Endothelial cell of umbilical vein (primary cell): ENCODE data around the gene CCSER1. TPM values are rescaled to one million over a fixed set of nuclear protein-coding genes. Genes with fewer than 3 reads are reported as not detected.
"Not testable (repeated sequence)": the region's sequence is repeated elsewhere in the genome, so short reads cannot be mapped to it uniquely, and the experiment has no call there.

Experiments
- BruUV-seq: library from RNA; stranded (reverse); fragments of 400-500 nt; replicated peaks from 2 replicates; lab custom pipeline; 2021; lab: Mats Ljungman, UMichigan
- CTCF ChIA-PET: fragments of 300-600, 350-600 bp; sonication (Branson Sonifier 250); formaldehyde crosslinking; loops from one replicate; lab custom pipeline; 2021; ENCODE audit warnings: antibody characterized with exemption, inconsistent platforms; lab: Charles Lee
- POLR2A ChIA-PET: fragments of 300-600, 350-600 bp; sonication (Branson Sonifier 250); formaldehyde crosslinking; loops from one replicate; lab custom pipeline; 2021; ENCODE audit warnings: antibody characterized with exemption, inconsistent platforms; lab: Charles Lee
- DNase-seq: peaks from one replicate; pipeline ENCODE4 v3.0.0-alpha.2; 2011; ENCODE audit warnings: low read depth, low spot score
- FAIRE-seq: peaks from 2 replicates; lab custom pipeline; 2011; peaks lifted over from hg19 to GRCh38; lab: Jason Lieb, UNC
- H2AFZ ChIP-seq: 2 replicates; pipeline ENCODE4 v1.6.0; 2012; ENCODE audit warnings: low read depth, low read length, control low read depth, inconsistent platforms
- H3K27ac ChIP-seq: 2 replicates; pipeline ENCODE4 v1.5.1; 2011; ENCODE audit warnings: low read depth, mild to moderate bottlenecking, control low read depth, low read length, moderate library complexity; ENCODE audit not compliant: insufficient read depth
- H3K27me3 ChIP-seq, 2 experiments: 2 replicates each; pipeline versions ENCODE4 v1.6.0 to v1.6.1; 2011; ENCODE audit warnings: low read length in 2 of 2, mixed read lengths in 1 of 2; ENCODE audit not compliant: control insufficient read depth in 2 of 2, insufficient read depth in 2 of 2
- H3K36me3 ChIP-seq, 2 experiments: 2 replicates in 1 of 2; 3 replicates in 1 of 2; pipeline ENCODE4 v1.5.1; 2011; ENCODE audit warnings: low read length in 2 of 2, mild to moderate bottlenecking in 1 of 2, moderate library complexity in 1 of 2; ENCODE audit not compliant: control insufficient read depth in 2 of 2, insufficient read depth in 2 of 2; ENCODE audit errors: extremely low read depth in 1 of 2
- H3K4me1 ChIP-seq: 3 replicates; pipeline ENCODE4 v1.5.1; 2011; ENCODE audit warnings: mild to moderate bottlenecking, low read length; ENCODE audit not compliant: control insufficient read depth, insufficient read depth; ENCODE audit errors: extremely low read depth
- H3K4me2 ChIP-seq: 2 replicates; pipeline ENCODE4 v1.6.1; 2011; ENCODE audit warnings: low read length, control low read depth, mixed read lengths; ENCODE audit not compliant: insufficient read depth
- H3K4me3 ChIP-seq, 3 experiments: fragments of 200-600 bp in 1 of 3; sonication (generic), shearing (Covaris generic) in 1 of 3; replicated peaks in 1 of 3; 2 replicates each; pipeline ENCODE4 v1.5.1; 2011 to 2016; ENCODE audit warnings: control low read depth in 3 of 3, low read length in 3 of 3, mild to moderate bottlenecking in 2 of 3, inconsistent platforms in 1 of 3, low read depth in 1 of 3, moderate library complexity in 1 of 3; ENCODE audit not compliant: insufficient read depth in 1 of 3
- H3K79me2 ChIP-seq: 2 replicates; pipeline ENCODE4 v1.6.0; 2012; ENCODE audit warnings: low read length, inconsistent platforms; ENCODE audit not compliant: control insufficient read depth, insufficient read depth
- H3K9ac ChIP-seq: replicated peaks from 2 replicates; pipeline ENCODE3; 2011; ENCODE audit warnings: low read length, control low read depth; ENCODE audit not compliant: insufficient read depth; ENCODE audit errors: extremely low read depth
- H3K9me1 ChIP-seq: replicated peaks from 3 replicates; pipeline ENCODE4 v1.6.0; 2011; ENCODE audit warnings: mild to moderate bottlenecking, low read length; ENCODE audit not compliant: control insufficient read depth, insufficient read depth; ENCODE audit errors: extremely low read depth
- H3K9me3 ChIP-seq: replicated peaks from 2 replicates; pipeline ENCODE4 v1.5.1; 2012; ENCODE audit warnings: low read length, inconsistent platforms; ENCODE audit not compliant: control insufficient read depth, insufficient read depth
- H4K20me1 ChIP-seq: replicated peaks from 2 replicates; pipeline ENCODE3; 2011; ENCODE audit warnings: mild to moderate bottlenecking, low read length; ENCODE audit not compliant: control insufficient read depth, insufficient read depth; ENCODE audit errors: extremely low read depth
- EZH2 ChIP-seq: IDR thresholded peaks from 2 replicates; pipeline ENCODE4 v1.6.1; 2012; ENCODE audit warnings: borderline replicate concordance, low read depth, mild to moderate bottlenecking, moderate library complexity, low read length, inconsistent platforms; ENCODE audit not compliant: severe bottlenecking
- FOS ChIP-seq: IDR thresholded peaks from 2 replicates; pipeline ENCODE4 v1.6.1; 2011; ENCODE audit warnings: mild to moderate bottlenecking, low read length, moderate library complexity, borderline replicate concordance; ENCODE audit not compliant: insufficient read depth
- GATA2 ChIP-seq: IDR thresholded peaks from 2 replicates; pipeline ENCODE4 v1.7.0; 2011; ENCODE audit warnings: low read depth, mild to moderate bottlenecking, moderate library complexity, mixed read lengths, low read length; ENCODE audit not compliant: insufficient read length, insufficient read depth
- MYC ChIP-seq: IDR thresholded peaks from one replicate; pipeline ENCODE4 v1.6.1; 2011; ENCODE audit warnings: mild to moderate bottlenecking, low read depth, low read length
- POLR2A ChIP-seq: IDR thresholded peaks from 2 replicates; pipeline ENCODE4 v1.6.1; 2012; ENCODE audit warnings: low read depth, mild to moderate bottlenecking, control low read depth, low read length
- dilution Hi-C: fragments of 300-500 bp; cut with MboI; formaldehyde crosslinking; loops from one replicate; pipeline ENCODE4 v1.15.0; 2019; ENCODE audit warnings: low sequenced_read_pairs; ENCODE audit not compliant: extremely low pct_ligation_motif_present
- intact Hi-C: fragments of 100-400 bp; cut with micrococcal nuclease; formaldehyde crosslinking; loops from one replicate; pipeline ENCODE4 v1.10.0; 2022
- polyA plus RNA-seq, 4 experiments: library from polyadenylated mRNA; depleted of rRNA in 3 of 4; stranded (reverse) in 3 of 4; unstranded in 1 of 4; fragments of >200 nt; gene quantifications; 2 replicates each; pipeline versions ENCODE4 v1.2.1 to v1.2.3, GENCODE V29; 2011 to 2012; ENCODE audit warnings: missing spikeins in 1 of 4
- total RNA-seq: library from RNA; stranded (reverse); gene quantifications from 2 replicates; pipeline ENCODE4 v1.2.3, GENCODE V29; 2021
- TF ChIP-seq, protein P1 (sequence below), 2 donors: IDR thresholded peaks; 1 replicate in 1 of 2; 2 replicates in 1 of 2; pipeline ENCODE4 v1.5.1; 2011; ENCODE audit warnings: low read length in 2 of 2, mild to moderate bottlenecking in 2 of 2, moderate library complexity in 2 of 2, control low read depth in 1 of 2, inconsistent platforms in 1 of 2, low read depth in 1 of 2; ENCODE audit not compliant: insufficient read depth in 1 of 2; ENCODE audit errors: extremely low read depth in 1 of 2

CCSER1 gene
- total and polyA plus RNA-seq, 2 donors (not counting 3 experiments of a cell fraction or from before 2014, with no cell fraction given), result 0.11 to 1.8 TPM

DNA sequence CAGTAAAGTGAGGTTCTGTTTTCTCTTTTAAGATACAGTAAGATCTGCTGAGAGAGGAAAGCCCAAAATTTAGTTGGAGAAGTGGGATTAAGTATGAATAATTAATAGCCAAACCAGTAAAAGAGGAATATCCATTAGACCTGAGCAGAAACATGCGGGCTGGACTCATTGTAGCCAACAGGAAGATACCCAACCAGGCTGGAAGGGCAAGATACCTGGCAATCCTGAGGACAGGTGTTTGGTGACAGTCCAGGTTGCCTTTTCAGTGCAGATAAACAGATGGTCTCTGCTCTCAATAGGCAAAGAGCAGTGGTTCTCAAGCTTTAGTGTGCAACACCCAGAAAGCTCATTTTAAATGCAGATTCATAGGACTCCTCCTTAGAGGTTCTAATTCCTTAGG, 1195.8 kb downstream of the CCSER1 start:
- Histone ChIP-seq H3K36me3 (no peaks in the 10 kb centered on the region), H3K9ac (no peak overlapping the region), H2AFZ (no peak overlapping the region), H3K27ac (no peak overlapping the region), H3K4me3 (no peak overlapping the region), H3K9me3 (no peaks in the 10 kb centered on the region), H3K79me2 (no peaks in the 10 kb centered on the region), H3K4me1 (peaks cover 2% of the 10 kb centered on the region), H3K9me1 (no peaks in the 10 kb centered on the region), H3K4me2 (no peak overlapping the region), H4K20me1 (no peaks in the 10 kb centered on the region), H3K27me3 (no peaks in the 10 kb centered on the region)
- DNase-seq, result no peak
- no TSS peak for BruUV-seq
- TF ChIP-seq POLR2A (no peak), GATA2 (no peak), MYC (no peak)
- TF ChIP-seq, protein P1, sequence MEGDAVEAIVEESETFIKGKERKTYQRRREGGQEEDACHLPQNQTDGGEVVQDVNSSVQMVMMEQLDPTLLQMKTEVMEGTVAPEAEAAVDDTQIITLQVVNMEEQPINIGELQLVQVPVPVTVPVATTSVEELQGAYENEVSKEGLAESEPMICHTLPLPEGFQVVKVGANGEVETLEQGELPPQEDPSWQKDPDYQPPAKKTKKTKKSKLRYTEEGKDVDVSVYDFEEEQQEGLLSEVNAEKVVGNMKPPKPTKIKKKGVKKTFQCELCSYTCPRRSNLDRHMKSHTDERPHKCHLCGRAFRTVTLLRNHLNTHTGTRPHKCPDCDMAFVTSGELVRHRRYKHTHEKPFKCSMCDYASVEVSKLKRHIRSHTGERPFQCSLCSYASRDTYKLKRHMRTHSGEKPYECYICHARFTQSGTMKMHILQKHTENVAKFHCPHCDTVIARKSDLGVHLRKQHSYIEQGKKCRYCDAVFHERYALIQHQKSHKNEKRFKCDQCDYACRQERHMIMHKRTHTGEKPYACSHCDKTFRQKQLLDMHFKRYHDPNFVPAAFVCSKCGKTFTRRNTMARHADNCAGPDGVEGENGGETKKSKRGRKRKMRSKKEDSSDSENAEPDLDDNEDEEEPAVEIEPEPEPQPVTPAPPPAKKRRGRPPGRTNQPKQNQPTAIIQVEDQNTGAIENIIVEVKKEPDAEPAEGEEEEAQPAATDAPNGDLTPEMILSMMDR (IDR thresholded peaks at IDR 0.05; ENCODE audit: extremely low read depth in 1 of 2, insufficient read depth in 1 of 2, low read depth in 1 of 2, low read length in 2 of 2), result no peak
- dilution Hi-C loops (no loop called here), intact Hi-C loops (no loop called here)
- ChIA-PET POLR2A (no interaction called here), CTCF (no interaction called here)
- FAIRE-seq, result no peak

DNA sequence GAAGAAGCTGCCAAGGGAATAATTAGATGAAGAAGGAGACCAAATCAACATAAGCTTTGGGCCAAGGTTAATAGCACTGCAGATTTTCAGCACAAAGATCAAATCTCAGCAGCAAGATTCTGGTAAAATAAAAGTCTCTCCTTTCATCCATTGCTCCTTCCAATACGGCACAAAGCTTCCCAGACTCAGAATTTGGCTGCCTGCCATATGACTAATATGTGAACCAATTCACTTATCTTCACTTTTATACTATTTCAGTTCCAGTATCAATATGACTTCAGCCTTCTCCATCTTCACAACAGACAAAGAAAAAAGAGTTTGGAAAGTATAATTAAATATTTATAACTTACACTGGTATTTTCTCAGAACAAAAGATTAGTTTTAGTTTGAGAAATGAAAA, 1198.3 kb downstream of the CCSER1 start:
- TF ChIP-seq FOS (no peak), POLR2A (no peak), EZH2 (no peak)
- POLR2A ChIA-PET, result no interaction called here
- H3K9ac ChIP-seq, result no peak overlapping the region
- no peak overlapping the region for H3K27ac ChIP-seq
- no peaks in the 10 kb centered on the region for H4K20me1 ChIP-seq
- no peak overlapping the region for H3K4me2 ChIP-seq
- H3K9me1 ChIP-seq, result no peaks in the 10 kb centered on the region
- no peaks in the 10 kb centered on the region for H3K79me2 ChIP-seq
- FAIRE-seq (no peak), DNase-seq (peak; percentile 69)
- H3K27me3 ChIP-seq, result no peaks in the 10 kb centered on the region
- H3K4me1 ChIP-seq, result peaks cover 2% of the 10 kb centered on the region
- no peaks in the 10 kb centered on the region for H3K36me3 ChIP-seq
- H2AFZ ChIP-seq, result no peak overlapping the region
- no peak overlapping the region for H3K4me3 ChIP-seq
- no TSS peak for BruUV-seq
- intact Hi-C loops, result no loop called here
- H3K9me3 ChIP-seq, result no peaks in the 10 kb centered on the region
- dilution Hi-C loops, result no loop called here
- CTCF ChIA-PET, result interaction anchor here (0.6 to 0.8 kb wide), 2 partner anchors 859 to 906 kb away, joined by 3 read pairs; no protein-coding TSS in a partner anchor

DNA sequence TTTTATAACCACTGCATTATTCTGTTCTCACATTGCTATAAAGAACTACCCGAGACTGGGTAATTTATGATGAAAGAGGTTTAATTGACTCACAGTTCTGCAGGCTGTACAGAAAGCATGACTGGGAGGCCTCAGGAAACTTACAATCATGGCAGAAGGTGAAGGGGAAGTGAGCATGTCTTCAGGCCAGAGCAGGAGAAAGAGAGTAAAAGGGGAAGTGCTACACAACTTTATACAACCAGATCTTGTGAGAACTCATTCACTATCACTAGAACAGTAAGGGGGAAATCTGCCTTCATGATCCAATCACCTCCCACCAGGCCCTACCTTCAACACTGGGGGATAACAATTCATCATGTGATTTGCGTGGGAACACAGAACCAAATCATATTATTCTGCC, 1199.0 kb downstream of the CCSER1 start:
- H3K27me3 ChIP-seq, H3K9me1 ChIP-seq, H3K4me3 ChIP-seq, H3K36me3 ChIP-seq, H3K4me1 ChIP-seq, H3K27ac ChIP-seq, H3K79me2 ChIP-seq, DNase-seq, BruUV-seq, H2AFZ ChIP-seq, H3K4me2 ChIP-seq, dilution Hi-C loops, POLR2A ChIA-PET, H3K9me3 ChIP-seq, intact Hi-C loops, FAIRE-seq, H3K9ac ChIP-seq, H4K20me1 ChIP-seq: not testable (repeated sequence)
- CTCF ChIA-PET, result interaction anchor here (0.6 kb wide), 1 partner anchor 858 kb away, joined by 3 read pairs; no protein-coding TSS in a partner anchor
